GM21723 (cell line): Measurements from ENCODE around the gene COG6.

Experiments used
- ATAC-seq: cut with Tn5 transposase; IDR thresholded peaks from one replicate; pipeline ENCODE4 v1.9.1; 2021; ENCODE audit warnings: mild to moderate bottlenecking, moderate library complexity; ENCODE audit not compliant: unreplicated experiment

COG6 gene

DNA sequence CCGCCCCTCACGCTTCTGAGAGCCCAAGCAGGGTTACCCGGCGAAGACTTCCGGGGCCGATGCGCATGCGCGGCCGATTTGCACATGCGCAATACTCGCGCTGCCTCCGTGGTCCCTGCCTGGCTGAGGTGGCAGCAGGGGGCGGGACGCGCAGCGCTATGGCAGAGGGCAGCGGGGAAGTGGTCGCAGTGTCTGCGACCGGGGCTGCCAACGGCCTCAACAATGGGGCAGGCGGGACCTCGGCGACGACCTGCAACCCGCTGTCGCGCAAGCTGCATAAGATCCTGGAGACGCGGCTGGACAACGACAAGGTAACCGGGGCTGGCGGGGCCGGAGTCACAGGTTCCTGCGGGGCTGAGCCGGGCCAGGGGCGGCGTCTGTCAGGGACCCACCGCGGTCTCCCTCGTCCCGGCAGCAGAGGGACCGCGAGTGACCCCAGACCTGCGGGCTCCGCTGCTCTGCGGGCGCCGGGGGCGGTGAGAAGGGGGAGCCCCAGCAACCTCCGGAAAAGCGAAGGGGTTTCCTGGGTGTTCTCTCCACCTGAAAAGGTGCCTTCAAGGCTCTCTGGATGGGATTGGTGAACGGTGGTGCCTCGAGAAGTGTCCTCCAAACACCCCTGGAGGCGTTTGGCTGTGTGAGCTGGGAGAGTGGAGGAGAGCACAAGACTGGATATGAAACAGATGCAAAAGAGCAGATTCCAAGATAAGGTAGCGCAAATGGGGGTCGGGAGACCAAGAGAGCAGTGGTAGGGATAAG, at the start of gene COG6:
Gene COG6 (plus strand): TSS at position 94 of the 756 bp plus-strand sequence. CDS start 65 bp downstream, at position 159.
- ATAC-seq: peak; percentile 94

DNA sequence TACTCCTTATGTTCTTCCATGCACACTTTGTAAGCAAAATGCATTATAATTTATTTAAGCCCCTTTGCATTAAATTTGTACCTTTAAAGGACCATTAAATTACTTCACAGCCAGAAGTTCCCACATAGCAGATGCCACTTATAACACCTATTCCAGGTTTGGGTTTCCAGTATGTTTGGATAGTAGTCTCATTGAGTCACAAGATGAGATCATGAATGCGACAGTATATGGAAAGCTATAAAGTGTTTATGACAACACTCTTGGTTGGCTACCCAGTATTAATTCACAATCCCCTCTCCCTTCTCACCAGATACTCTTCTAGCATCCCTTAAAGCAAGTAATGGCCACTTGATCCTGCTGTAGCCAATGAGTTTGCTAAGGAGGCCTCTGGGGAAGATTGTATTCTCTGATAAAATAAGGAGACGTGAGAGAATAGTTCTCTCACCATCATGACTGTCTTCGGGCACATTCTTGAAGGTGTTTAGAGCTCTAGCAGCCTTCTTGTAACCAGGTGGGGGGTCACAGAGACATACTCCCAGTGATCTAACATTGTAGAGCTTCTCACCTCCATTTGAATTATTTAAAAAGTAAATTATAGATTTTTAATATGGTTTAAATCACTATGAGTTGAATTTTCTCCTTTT, 49.7 kb upstream of the COG6 start:
- no peak for ATAC-seq

DNA sequence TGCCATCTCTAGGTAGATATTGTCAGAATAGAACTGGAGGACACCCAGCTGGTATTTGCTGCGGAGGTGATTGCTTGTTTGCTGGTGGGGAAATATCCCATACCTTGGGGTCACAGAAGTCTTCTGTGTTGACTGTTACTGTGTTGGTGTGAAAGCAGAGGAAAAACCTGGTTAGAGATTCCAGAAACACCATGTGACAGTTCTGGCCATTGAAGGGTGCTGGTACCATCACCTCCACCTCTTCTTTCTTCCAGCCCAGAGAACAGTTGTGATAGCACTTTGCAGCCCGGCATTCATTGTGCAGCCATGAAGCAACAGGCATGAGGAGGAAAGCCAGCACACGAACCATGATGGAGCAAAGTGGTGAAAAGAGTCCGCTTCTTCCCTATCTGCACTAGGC, 47.6 kb upstream of the COG6 start:
- ATAC-seq: no peak

DNA sequence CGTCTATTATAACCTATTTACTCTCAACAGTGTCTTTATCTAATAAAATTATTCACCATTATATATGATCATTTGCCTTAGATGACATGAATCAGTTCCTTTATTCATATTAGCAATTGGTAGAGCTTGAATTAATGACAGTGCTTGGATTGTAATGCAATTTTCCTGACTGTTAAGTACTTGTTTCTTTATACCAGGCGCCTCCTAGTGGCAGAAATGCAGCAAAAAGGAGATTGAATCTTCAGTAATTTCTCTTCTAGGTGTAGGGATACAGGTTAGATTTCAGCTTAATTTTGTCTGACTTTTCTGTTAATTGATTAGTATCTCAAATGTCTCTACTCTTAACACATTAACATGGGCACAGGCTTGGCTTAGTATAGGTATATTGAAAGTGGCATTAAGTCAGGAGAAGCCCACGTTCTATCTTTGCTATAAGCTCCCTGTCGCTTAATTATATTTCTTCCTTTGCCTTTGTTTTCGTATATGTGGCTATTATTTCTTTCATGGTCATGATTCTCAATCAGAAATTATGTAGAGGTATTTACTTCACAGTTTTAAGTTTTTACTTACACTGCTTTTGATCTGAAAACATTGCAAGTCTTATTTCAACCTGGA, 43.3 kb upstream of the COG6 start:
- no peak for ATAC-seq

DNA sequence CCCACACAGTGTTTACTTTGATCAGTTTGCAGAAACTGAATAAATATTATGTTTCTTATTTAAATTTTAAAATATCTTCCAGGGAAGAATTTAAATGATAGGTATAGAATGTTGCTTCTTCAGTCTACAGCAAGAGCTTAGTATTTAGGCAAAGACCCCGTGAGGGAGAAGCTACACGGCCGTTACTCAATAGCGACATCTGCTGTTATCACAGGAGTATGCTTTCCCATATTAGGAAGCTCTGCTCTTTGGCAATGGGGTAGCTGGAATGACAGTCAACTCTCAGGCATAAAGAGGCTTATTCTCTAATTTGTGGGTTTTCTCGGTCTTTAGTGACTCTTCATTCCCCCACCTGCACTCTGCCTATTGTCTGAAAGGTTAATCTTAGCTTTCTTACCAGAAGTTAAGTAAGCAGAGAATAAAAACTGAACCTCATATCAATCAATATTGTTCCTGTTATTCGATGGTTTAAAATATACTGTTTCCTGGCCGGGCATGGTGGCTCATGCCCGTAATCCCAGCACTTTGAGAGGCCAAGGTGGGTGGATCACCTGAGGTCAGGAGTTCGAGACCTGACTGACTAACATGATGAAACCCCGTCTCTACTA, 39.3 kb upstream of the COG6 start:
- ATAC-seq: no peak

DNA sequence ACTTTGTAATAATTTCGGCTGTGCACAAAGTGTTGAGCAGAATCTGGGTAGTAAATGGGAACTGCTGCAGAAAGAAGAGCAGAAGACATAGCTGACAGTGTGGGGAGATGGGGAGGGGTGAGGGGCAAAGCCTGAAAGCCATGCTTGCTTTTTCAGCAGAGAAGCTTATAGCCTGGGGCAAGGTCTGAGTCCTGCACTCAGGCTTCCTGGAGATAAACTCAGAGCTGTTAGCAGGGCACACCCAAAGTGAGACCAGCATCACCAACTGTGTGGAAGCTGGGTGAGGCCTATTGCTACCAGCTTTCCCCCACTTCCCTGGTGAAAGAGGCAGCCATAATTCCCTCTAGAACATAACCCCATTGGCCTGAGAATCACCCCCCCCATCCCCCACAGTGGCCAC, 36.9 kb upstream of the COG6 start:
- no peak for ATAC-seq

DNA sequence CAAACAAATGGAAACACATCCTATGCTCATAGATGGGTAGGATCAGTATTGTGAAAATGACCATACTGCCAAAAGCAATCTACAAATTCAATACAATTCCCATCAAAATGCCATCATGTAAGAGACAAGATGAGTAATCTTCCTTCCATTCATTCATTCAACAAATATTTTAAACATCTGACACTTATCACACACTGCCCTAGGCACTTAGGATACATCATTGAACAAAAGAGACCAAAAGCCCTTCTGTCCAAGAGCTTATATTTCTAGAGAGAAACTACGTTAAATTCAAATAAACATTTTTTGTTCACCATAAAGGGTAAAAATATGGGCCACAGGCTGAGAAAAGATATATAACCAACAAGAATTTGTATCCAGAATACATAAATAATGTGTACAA, 32.0 kb upstream of the COG6 start:
- no peak for ATAC-seq

DNA sequence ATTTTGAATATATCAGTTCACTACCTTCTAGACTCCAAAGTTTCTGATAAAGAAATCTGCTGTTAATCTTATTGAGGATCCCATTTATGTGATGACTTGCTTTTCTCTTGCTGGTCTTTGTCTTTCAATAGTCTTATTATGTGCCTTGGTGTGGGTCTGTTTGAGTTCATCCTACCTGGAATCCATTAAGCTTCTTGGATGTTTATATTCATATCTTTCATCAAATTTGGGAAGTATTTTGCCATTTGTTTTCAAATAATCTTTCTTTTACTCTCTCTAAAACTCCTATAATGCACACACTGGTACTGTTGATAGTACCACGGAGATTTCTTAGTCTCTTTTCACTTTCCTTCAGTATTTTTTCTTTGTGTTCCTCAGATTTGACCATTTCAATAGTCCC, 24.2 kb upstream of the COG6 start:
- ATAC-seq: no peak

DNA sequence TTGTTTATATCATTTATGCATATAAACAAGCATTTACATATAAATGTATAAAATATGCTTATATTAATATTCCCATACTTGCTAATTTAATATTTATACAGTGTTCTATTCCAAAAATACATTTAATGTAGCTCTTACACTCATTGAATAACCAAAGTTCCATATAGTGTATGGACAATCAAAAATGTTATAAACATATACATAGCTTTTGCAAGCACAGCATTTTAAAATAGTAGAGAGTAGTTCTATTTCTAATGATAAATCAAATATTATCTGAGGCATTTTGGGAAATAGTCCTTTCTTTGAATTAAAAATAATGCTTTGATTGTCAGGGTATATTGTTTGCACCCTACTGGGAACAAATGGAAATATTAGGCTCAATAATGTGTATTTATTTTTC, 22.5 kb upstream of the COG6 start:
- no peak for ATAC-seq

DNA sequence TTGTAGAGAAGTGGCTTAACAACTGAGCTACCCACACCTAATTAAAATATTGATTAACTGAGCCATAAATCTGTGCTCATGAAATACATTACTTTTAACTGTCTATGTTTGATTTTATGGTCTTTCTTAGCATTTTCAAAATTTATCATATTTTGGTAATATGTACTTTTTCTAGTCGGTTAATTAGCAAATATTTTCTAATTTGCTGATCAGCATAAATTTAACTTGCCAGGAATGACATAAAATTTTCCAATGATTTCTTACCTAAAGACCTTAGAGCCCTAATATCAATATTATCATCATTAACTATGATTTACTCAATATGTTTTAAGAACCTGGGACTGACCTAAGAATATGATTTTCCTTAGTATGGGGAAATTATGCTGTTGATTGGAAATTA, 19.9 kb upstream of the COG6 start:
- ATAC-seq: no peak

DNA sequence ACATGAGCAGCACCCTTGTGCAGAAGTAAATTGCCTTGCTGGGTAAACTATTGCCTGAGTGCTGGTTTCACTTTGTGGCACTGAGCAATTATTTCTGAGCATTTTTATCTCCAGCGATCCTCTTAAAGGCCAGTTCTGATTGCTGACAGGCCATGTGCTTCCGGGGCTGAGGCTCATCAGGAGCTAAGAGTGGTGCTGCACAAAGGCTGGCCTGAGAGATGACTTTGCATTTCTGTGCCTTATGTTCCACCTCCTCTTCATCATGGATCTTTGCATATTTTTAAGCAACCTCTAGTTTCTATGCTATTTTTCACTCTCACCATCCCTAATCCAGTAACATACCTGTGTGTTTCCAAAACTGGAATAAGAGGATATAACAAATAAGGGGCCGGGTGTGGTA, 17.6 kb upstream of the COG6 start:
- ATAC-seq: no peak

DNA sequence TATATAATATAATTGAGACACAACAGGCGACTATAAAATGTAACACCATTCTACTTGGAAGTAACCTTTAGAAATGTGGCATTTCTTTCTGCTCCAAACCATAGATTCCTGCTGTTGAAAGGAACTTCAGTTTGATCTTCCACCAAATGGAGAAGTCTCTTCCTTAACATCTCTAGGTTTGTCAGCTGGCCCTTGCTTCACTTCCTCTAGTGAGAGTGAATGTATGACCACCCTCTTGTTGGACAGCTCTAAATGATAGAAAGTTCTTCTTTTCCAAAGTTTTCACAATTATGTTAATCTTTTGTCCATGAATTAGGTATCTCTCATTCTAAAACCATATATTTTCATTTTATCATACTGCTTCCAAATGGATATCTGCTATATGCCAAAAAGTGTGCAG, 13.8 kb upstream of the COG6 start:
- ATAC-seq: no peak

DNA sequence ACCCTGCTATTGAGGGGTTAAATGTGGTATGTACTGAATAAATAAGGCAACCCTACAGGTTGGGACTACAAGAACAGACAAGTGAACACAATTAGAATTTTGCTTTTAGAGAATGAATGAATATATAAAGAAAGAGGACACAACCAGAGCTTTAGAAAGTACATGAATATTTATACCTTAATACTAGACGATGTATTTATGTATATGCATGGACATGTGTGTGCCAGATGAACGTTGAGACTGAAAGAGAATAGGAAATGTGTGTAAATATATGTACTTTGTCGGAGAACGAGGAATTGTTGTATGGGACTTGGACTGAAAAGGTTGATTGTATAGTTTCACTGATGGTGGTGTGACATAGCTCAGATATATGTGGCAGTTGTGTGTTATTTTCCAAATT, 9.3 kb upstream of the COG6 start:
- ATAC-seq: no peak

DNA sequence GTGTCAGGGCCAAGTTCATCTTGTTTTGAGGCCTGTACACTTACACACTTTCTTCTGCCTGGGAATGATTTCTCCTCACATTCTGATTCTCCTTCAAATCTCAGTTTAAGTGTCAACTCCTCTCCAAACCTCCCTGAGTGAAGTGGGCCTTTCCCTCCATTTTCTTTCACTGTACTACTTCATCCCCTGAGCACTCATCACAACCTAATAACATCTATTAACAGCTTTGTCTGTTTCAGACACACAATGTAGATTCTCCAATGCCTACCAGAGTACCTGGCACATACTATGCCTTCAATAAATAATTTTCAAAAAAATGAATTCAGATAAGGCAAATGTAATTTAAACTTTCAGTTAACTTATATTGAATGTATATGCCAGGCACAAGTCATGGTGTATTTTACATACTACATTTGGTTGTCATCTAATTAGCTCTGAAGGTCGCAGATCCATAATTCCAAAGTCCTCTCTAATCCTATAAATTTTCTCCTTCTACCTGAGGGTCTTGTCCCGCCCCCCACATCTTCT, 357 bp upstream of the COG6 start:
- ATAC-seq: peak; percentile 3

DNA sequence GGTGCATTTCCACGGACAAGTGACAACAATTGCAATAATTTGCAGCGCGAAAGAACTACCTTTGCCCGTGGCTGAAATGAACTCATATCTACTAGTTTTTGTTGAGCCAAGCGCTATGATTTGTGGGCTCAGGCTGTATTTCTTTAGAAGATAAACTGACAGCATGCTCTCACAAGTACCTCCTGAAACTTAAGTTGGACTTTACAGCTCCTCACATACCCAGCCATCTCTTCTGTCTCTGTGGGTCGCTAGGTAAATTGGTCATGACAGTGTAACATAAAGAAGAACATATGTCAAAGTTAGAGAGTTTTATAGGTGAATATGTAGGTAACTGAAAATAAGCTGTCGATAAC, 839 bp downstream of the COG6 start:
- peak; percentile 24 for ATAC-seq

DNA sequence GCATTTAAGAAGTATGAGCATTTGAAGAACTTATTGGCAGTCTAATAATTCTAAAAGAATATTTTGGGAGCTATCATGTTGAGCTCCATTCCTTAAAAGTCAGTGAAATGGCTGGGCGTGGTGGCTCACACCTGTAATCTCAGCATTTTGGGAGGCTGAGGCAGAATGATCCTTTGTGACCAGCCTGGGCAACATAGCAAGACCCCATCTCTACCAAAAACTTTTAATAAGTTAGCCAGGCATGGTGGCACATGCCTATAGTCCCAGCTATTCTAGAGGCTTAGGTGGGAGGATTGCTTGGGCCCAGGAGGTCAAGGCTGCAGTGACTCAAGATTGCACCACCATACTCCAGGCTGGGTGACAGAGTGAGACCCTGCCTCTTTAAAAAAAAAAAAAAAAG, 8.0 kb downstream of the COG6 start:
- ATAC-seq: no peak

DNA sequence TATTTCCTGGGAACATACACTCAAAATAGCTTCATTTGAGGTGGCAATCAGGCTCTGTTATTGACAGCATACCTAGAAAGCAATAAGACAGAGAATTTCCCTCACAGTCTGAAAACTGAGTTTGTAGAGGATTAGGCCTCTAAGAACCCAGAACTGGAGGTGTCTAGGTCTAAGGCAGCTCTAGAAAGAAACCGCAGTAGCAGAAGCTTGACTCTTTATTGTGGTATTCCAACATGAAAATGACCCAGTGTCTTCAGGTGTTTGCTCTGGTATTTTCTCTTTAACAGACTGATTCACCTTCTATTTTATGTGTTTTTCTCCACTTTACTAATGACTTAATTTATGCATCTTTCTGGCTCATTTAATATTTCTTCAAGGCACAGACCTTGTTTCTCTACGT, 8.5 kb downstream of the COG6 start:
- ATAC-seq: no peak

DNA sequence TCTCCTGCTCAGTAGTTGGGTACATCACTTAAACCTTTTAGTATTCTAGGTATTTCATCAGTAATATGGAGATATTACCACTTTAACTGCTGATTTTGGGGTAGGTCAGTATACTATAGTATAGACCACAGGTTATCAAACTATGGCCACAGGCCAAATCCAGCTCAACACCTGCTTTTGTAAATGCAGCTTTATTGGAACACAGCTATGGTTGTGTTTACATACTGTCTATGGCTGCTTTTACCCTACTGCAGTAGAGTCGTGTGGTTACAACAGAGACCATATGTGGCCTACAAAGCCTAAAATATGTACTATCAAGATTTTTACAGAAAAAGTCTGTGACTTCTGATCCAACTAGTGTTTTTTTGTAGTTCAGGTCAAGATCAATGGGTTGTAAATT, 10.3 kb downstream of the COG6 start:
- no peak for ATAC-seq

DNA sequence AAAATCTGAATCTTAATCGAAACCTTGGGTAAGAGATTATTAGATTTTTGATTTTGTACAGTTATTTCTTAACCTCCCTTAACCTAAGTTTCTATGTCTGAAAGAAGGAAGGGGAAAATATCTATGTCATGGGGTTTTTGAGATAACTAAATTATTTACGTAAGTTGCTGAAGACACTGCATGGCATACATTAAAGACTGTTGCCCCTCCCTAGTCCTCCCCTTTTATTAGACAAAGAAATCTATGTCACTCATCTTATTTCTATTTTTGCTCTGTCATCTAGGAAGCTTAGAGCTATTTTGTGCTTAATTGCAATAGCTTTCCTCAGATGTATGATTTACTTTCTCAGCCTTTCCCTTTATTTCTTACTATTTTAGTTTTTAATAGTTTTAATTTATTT, 15.0 kb downstream of the COG6 start:
- ATAC-seq: no peak

DNA sequence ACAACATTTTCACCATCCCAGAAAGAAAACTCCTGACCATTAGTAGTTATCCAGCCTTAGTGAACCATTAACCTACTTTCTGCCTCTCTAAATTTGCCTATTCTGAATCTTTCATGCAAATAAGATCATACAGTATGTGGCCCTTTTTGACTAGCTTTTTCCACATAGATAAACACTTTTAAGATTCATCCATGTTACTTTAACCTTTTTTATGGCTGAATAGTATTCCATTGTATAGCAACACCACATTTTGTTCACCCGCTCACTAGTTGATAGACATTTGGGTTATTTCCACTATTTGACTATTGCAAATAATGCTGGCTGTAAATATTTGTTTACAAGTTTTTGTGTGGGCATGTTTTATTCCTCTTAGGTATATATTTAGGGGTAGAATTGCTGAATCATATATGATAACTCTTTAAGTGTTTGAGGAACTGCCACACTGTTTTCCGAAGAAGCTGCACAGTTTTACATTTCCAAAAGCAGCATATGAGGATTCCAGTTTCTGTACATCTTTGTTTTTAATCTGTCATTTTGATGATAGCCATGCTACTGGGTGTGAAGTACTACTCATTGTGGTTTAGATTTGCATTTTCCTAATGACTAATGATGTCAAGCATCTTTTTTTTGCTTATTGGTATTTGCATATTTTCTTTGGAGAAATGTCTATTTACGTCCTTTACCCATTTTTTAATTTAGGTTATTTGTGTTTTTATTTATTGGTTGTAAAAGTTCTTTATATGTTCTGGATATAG, 17.1 kb downstream of the COG6 start:
- no peak for ATAC-seq

DNA sequence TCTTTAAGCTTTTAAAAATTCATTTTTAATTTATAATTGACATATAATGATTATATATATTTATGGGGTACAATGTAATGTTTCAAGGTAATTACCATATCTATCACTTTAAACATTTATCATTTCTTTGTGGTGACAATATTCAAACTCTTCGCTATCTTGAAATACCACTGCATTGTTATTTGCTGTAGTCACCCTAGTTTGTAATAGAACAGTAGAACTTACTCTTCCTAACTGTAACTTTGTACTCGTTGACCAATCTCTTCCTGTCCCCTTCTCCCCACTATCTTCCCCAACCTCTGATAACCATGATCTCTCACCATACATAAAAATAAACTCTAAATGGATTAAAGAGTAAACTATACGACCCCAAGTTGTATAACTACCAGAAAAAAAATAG, 20.4 kb downstream of the COG6 start:
- ATAC-seq: no peak
